Gastrocnemius medialis (tissue), 4 donors: ENCODE data around the gene GIMAP7. TPM values are rescaled to one million over a fixed set of nuclear protein-coding genes. Genes with fewer than 3 reads are reported as not detected.

Experiments used
- ATAC-seq, 2 donors: fragments of 150-250 bp; one replicate each; pipeline ENCODE4 v1.9.1; 2016
- DNase-seq, 2 donors: peaks; one replicate each; pipeline ENCODE4 v3.0.0-alpha.2; 2019
- H3K27ac ChIP-seq, 4 donors: fragments of 200-600 bp; sonication (generic); 1 replicate in 1 of 4; 2 replicates in 3 of 4; pipeline ENCODE4 v1.5.1; 2016 to 2018; ENCODE audit warnings: mild to moderate bottlenecking in 2 of 4, moderate library complexity in 1 of 4
- H3K27me3 ChIP-seq, 3 donors: fragments of 200-600 bp; sonication (generic) in 2 of 3; 1 replicate in 1 of 3; 2 replicates in 2 of 3; pipeline versions ENCODE4 v1.5.1 to v1.6.0; 2016 to 2019; ENCODE audit warnings: mild to moderate bottlenecking in 1 of 3, moderate library complexity in 1 of 3
- H3K36me3 ChIP-seq, 2 donors: fragments of 200-600 bp; sonication (generic) in 1 of 2; one replicate each; pipeline ENCODE4 v1.5.1; 2017 to 2018
- H3K4me1 ChIP-seq, 2 donors: fragments of 200-600 bp; sonication (generic) in 1 of 2; one replicate each; pipeline ENCODE4 v1.5.1; 2016 to 2017; ENCODE audit warnings: mild to moderate bottlenecking in 2 of 2
- H3K4me3 ChIP-seq, 4 donors: fragments of 200-600 bp; sonication (generic) in 3 of 4; 1 replicate in 1 of 4; 2 replicates in 3 of 4; pipeline ENCODE4 v1.5.1; 2016 to 2019; ENCODE audit warnings: mild to moderate bottlenecking in 2 of 4
- H3K9me3 ChIP-seq, 3 donors: fragments of 200-600 bp; sonication (generic) in 2 of 3; 1 replicate in 1 of 3; 2 replicates in 2 of 3; pipeline ENCODE4 v1.5.1; 2016 to 2019
- CTCF ChIP-seq, 5 experiments: fragments of 450-650 bp in 3 of 5; fragments of 200-600 bp in 2 of 5; sonication (generic) in 2 of 5; IDR thresholded peaks in 4 of 5; conservative IDR thresholded peaks in 1 of 5; 1 replicate in 4 of 5; 2 replicates in 1 of 5; pipeline ENCODE4 v1.5.1; 2016 to 2019; ENCODE audit warnings: antibody characterized with exemption in 5 of 5, mild to moderate bottlenecking in 3 of 5, moderate library complexity in 3 of 5
- POLR2A ChIP-seq, 2 donors: fragments of 450-650 bp; IDR thresholded peaks; one replicate each; pipeline ENCODE4 v1.6.1; 2017; ENCODE audit warnings: antibody characterized with exemption in 2 of 2, mild to moderate bottlenecking in 2 of 2, moderate library complexity in 2 of 2
- in situ Hi-C, 4 donors: fragments of 200-750 bp; cut with MboI; loops; one replicate each; pipeline versions ENCODE4 v1.15.0 to v1.8.0; 2017; ENCODE audit warnings: low sequenced_read_pairs in 4 of 4
- intact Hi-C: fragments of 100-400 bp; cut with DNase I; formaldehyde crosslinking; loops from one replicate; pipeline ENCODE4 v1.15.1; 2023; ENCODE audit warnings: low total_unique reads
- total RNA-seq, 4 donors: library from RNA; depleted of rRNA; stranded (reverse); fragments of >200 nt; gene quantifications; one replicate each; pipeline versions ENCODE4 v1.1.0 to v1.2.3, GENCODE V29; 2016

Gene GIMAP7
- total RNA-seq, 4 donors from 2014 or later = 6.6 to 7.8 (median 7.0) TPM

- no peak overlapping the region for H3K4me3 ChIP-seq
- ATAC-seq (no peak), DNase-seq (no peak)
- intact Hi-C loops = no loop called here
- in situ Hi-C loops = no loop called here
- no peaks in the 10 kb centered on the region for H3K9me3 ChIP-seq
- no peaks in the 10 kb centered on the region for H3K27me3 ChIP-seq
- no peak overlapping the region for H3K27ac ChIP-seq
- no peaks in the 10 kb centered on the region for H3K4me1 ChIP-seq
- no peaks in the 10 kb centered on the region for H3K36me3 ChIP-seq
- no peak for TF ChIP-seq CTCF (IDR thresholded peaks at IDR 0.05 in 4 of 5, conservative IDR thresholded peaks at IDR 0.05 in 1 of 5)
- no peak for TF ChIP-seq POLR2A (IDR thresholded peaks at IDR 0.05)
These were observed 11.1 kb upstream of the GIMAP7 start for GRCh38 chr7:150503581-150503980.

GRCh38 chr7:150507947-150508602 lies 6.6 kb upstream of the GIMAP7 start:
- in situ Hi-C loops (no loop called here), intact Hi-C loops (no loop called here)
- no peak overlapping the region for H3K27ac ChIP-seq

GRCh38 chr7:150511048-150511447 lies 3.6 kb upstream of the GIMAP7 start:
- TF ChIP-seq CTCF (IDR thresholded peaks at IDR 0.05 in 4 of 5, conservative IDR thresholded peaks at IDR 0.05 in 1 of 5) (no peak), POLR2A (IDR thresholded peaks at IDR 0.05) (no peak)
- intact Hi-C loops = no loop called here
- in situ Hi-C loops = no loop called here
- Histone ChIP-seq H3K27ac (no peak overlapping the region), H3K9me3 (no peaks in the 10 kb centered on the region), H3K4me3 (no peak overlapping the region), H3K4me1 (peaks cover 0 to 3% of the 10 kb centered on the region in 2 donors), H3K36me3 (no peaks in the 10 kb centered on the region), H3K27me3 (no peaks in the 10 kb centered on the region)
- ATAC-seq = no peak
- no peak for DNase-seq

More at GRCh38 chr7:150507947-150508602, 6.6 kb upstream of the GIMAP7 start:
- TF ChIP-seq POLR2A (IDR thresholded peaks at IDR 0.05) (no peak), CTCF (IDR thresholded peaks at IDR 0.05 in 4 of 5, conservative IDR thresholded peaks at IDR 0.05 in 1 of 5) (no peak)
- DNase-seq (no peak), ATAC-seq (no peak)
- Histone ChIP-seq H3K4me1 (no peaks in the 10 kb centered on the region), H3K27me3 (no peaks in the 10 kb centered on the region), H3K4me3 (no peak overlapping the region), H3K36me3 (no peaks in the 10 kb centered on the region), H3K9me3 (no peaks in the 10 kb centered on the region)

- Histone ChIP-seq H3K36me3 (no peaks in the 10 kb centered on the region), H3K27me3 (no peaks in the 10 kb centered on the region), H3K4me3 (peak overlapping the region in 2 of 4 donors; percentile 48 to 57), H3K9me3 (no peaks in the 10 kb centered on the region), H3K4me1 (peaks cover 0 to 3% of the 10 kb centered on the region in 2 donors), H3K27ac (peak overlapping the region in 3 of 4 donors; percentile 72 to 75 (median 72))
- TF ChIP-seq POLR2A (IDR thresholded peaks at IDR 0.05) = no peak
- TF ChIP-seq CTCF (IDR thresholded peaks at IDR 0.05 in 4 of 5, conservative IDR thresholded peaks at IDR 0.05 in 1 of 5) = no peak
- ATAC-seq (no peak), DNase-seq (no peak)
- in situ Hi-C loops (no loop called here), intact Hi-C loops (no loop called here)
These were observed 914 bp upstream of the GIMAP7 start for GRCh38 chr7:150513758-150514157.
